Midbrain (tissue), 1 donor: ENCODE data around the gene TMEM223.
A peak's percentile ranks its signal among the peaks of the same experiment; 100 is the strongest.
"Not testable (repeated sequence)": the region's sequence is repeated elsewhere in the genome, so short reads cannot be mapped to it uniquely, and the experiment has no call there.

Source experiments
- DNase-seq: peaks from one replicate; lab custom pipeline; 2025; lab: John Stamatoyannopoulos, UW

The TMEM223 gene

DNA sequence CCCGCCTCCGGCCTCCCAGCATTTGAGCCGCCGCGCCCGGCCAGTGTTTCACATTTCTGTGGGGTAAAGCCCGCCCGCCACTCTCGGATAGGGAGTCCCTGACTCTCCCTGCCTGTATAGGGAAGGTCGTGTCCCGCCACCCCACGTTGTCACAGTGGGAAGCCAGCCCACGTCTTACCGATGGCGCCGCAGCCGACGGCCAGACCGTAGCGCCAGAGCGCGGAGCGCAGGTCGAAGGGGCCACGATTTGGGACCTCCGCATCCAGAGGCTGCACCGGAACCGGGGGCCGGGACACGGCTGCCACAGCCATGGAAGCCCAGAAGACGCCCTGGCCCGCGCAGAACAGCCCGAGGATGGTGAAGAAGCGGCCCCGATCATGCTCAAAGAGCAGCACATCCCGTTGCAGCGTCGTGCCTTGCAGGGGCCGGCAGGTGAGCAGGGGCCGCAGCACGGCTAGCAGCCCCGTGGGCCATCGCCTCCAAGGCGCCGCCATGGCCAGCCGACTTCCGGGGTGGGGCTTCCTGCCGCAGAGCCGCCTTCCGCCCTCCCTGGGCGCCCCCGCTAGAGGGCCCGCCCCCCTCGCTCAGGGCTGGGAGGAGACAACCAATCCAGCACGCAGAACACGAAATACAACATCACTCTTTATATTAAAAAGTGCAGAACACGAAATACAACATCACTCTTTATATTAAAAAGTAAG is at the start of gene TMEM223:
Gene TMEM223 (minus strand): TSS at position 506 of the 701 bp plus-strand sequence. CDS start 12 bp downstream, at position 494.
- DNase-seq: peak; percentile 85

DNA sequence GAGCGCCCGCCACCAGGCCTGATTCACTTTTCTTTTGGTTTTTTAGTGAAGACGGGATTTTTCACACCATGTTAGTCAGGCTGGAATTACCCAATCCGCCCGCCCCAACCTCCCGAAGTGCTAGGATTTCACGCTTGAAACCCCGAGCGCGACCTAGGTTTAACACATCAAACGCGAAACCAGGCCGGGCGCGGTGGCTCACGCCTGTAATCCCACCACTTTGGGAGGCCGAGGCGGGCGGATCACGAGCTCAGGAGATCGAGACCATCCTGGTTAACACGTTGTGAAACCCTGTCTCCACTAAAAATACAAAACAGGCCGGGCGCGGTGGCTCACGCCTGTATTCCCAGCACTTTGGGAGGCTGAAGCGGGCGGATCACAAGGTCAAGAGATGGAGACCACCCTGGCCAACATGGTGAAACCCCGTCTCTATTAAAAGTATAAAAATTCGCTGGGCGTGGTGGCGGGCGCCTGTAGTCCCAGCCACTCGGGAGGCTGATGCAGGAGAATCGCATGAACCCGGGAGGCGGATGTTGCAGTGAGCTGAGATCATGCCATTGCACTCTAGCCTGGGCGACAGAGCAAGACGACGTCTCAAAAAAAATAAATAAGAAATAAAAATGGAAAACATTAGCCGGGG is 49.0 kb upstream of the TMEM223 start:
- peak; percentile 72 for DNase-seq

GRCh38 chr11:62839050-62839945 is 47.5 kb upstream of the TMEM223 start, which contains the start of gene WDR74:
Gene WDR74, minus strand, starts transcription at chr11:62839590. Its CDS starts 20 bp downstream, at chr11:62839570.
- DNase-seq: peak; percentile 97

GRCh38 chr11:62835336-62835735 is 43.5 kb upstream of the TMEM223 start:
- no peak for DNase-seq

GRCh38 chr11:62832336-62833234 is 40.8 kb upstream of the TMEM223 start, which contains the start of gene TEX54:
Gene TEX54, minus strand, starts transcription at chr11:62832841.
- DNase-seq: no peak

GRCh38 chr11:62831520-62832335 is 39.9 kb upstream of the TMEM223 start, which contains the start of gene STX5:
Gene STX5, minus strand, starts transcription at chr11:62832051. Its CDS starts 808 bp downstream, at chr11:62831243.
- DNase-seq: peak; percentile 99

DNA sequence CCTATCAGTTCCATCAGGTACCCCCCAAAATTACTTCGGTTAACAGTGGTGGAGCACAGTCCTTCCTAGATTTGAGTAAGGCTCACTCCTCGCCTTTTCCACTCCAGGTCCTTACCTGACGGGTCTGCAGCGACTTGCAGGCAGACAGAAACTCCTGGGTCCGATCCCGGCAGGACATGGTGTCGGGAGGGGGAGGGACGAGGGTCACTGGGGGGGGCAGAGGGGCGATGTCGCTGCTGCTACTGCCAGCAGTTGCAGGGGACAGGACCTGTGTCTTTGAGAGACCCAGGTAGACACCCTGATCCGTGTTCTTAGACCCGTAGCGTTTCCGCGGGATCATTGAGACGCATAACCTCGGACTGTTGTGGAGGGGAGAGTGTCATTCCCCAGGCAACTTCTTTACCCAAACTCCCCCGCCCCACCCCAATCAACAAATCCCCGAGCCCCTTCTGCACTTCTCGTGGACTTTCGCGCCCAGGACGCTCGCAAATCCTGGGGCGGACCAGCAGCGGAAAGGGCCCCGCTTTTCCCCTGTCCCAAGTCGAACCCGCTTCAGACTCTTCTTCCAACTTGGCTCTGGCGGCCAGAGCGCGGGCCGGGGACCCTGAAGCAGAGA is 39.2 kb upstream of the TMEM223 start:
- DNase-seq: no peak

DNA sequence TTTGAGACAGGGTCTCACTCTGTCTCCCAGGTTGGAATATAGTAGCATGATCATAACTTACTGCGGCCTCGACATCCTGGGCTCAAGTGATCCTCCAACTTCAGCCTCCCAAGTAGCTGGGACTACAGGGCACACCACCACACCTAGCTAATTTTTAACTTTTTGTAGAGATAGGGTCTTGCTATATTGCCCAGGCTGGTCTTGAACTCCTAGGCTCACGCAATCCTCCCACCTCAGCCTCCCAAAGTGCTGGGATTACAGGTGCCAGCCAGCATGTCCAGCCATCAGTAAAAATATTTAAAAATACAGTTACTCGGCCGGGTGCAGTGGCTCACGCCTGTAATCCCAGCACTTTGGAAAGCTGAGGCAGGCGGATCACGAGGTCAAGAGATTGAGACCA is 36.3 kb upstream of the TMEM223 start:
- DNase-seq: not testable (repeated sequence)

- no peak for DNase-seq
Measured at GRCh38 chr11:62823677-62824076, 31.9 kb upstream of the TMEM223 start.

DNA sequence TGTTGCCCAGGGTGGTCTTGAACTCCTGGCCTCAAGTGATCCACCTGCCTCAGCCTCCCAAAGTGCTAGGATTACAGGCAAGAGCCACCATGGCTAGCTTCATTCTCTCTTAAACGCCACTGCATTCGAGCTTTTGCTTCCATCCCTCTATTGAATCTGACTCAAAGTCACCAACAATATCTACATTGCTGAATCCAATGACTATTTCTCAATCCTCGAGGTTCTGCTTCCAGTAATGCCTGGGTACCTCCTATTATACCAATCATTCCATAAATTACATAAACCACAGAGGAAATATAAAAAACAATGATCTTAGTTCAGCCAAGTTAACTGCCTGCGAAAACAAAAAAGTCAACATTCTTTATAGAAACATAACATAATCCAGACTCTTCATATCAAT is 25.3 kb upstream of the TMEM223 start:
- DNase-seq: no peak

GRCh38 chr11:62816557-62816956 is 24.8 kb upstream of the TMEM223 start:
- DNase-seq: no peak

- DNase-seq: no peak
Measured at GRCh38 chr11:62811659-62812058, 19.9 kb upstream of the TMEM223 start.

- no peak for DNase-seq
Measured at GRCh38 chr11:62810748-62811147, 18.9 kb upstream of the TMEM223 start.

GRCh38 chr11:62806611-62807121 is 14.9 kb upstream of the TMEM223 start:
- DNase-seq: no peak

- DNase-seq: no peak
Measured at GRCh38 chr11:62805961-62806441, 14.2 kb upstream of the TMEM223 start.

DNA sequence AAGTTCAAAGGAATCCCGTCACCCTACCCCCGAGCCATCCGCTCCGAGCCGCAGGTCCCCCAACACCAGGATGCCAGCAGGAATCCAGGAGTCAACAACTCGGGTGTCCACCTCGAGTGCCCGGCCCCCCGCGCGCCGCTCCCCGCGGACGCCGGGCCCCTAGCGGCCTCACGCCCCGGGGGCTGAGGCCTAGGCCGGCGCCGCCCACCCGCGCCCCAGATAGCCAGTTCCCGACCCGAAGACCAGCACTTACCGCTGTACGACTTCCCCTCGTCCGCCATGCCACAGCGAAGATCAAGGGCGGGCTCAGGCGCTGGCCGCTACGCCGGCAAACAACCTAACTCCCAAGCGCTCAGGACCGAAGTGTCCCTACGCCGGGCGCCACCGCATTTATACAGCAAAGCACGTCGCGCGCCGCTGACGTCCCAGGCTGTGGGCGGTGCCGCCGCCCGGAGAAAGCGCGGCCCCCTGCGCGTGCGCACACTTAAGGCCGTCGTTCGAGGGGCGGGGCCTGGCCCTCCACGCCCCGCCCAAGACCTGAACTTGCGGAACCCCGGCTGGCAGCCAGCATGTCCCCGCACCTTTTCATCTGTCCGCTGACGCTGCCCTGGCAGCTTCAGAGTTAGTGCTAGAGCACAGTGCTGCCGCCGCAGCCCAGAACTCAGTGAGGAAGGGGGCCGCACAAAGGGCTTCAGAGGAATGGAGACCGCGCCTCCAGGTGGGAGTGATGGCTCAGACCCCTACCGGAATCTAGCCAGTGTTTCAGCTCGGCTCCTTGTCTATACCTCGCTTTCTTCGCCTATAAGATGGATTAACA is 13.5 kb upstream of the TMEM223 start, which contains the start of gene NXF1:
Gene NXF1 (minus strand): TSS at position 365 of the 817 bp plus-strand sequence. CDS start 84 bp downstream, at position 281.
- peak; percentile 98 for DNase-seq

DNA sequence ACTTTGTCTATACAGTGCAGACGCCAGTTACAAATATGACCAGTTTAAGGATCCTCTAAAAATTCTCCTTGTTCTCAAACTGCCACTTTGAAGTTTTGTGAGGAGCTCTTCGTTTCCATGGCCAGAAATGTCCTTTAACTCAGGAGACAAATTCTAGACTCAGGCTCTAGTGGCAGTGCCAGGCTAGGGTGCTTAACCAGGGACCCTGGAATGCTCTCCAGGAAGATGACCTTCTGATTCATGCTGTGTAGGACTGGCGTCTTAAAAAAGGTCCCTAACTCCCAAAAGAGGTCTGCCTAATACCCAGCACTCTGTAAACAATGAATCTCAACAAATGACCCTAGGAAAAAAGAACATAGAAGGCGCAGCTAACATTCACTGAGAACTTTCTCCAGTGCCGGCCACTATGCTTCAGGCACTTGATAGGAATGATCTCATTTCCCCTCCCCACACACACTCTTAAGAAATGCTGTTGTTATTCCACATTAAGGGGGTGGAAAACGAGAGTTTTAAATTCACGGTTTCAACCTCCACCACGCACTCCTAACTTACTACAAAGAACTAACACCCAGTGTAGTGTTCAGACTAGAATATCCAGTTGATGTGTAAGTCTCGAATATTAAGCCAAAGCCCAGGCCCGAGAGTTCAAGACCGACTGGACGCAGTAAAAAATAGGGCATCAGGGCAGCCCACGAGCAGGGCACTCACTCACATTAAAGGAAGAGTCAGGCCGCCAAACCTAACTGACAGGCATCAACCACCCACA is 12.7 kb upstream of the TMEM223 start:
- DNase-seq: no peak

DNA sequence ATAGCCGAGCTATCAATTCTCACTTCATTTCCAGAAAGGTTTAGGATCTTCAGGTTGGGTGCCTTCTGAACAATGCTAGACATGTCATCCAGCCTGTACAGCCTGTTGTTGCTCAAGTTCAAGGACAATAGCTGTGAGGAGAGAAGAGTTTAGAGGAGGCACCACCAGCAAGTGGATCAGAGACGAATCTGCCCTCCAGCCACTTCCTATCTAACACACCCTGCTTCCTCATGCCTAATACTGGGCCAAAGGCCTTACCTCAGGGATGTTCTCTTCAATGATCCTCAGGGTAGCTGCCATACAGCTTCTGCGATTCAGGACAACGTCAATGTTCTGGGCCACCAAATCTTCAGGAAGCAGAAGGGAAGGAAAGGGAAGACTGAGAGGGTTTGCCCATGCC is 9.3 kb upstream of the TMEM223 start:
- no peak for DNase-seq
